Trophoblast cell (in vitro differentiated cells and primary cell): Measurements from ENCODE around the gene DIPK2B.
A peak's percentile ranks its signal among the peaks of the same experiment; 100 is the strongest.

ENCODE experiments used
- DNase-seq, 2 donors: peaks; one replicate each; pipeline ENCODE4 v3.0.0-alpha.2; 2016
- H2AFZ ChIP-seq: 2 replicates; pipeline ENCODE4 v1.6.1; 2013; ENCODE audit warnings: low read length, moderate library complexity, mild to moderate bottlenecking; ENCODE audit not compliant: insufficient read depth, poor library complexity
- H2AK5ac ChIP-seq: 2 replicates; pipeline ENCODE4 v1.6.1; 2013; ENCODE audit warnings: mild to moderate bottlenecking, low read length
- H2BK120ac ChIP-seq: 2 replicates; pipeline ENCODE4 v1.6.1; 2013; ENCODE audit warnings: low read length, mild to moderate bottlenecking, moderate library complexity; ENCODE audit not compliant: insufficient read depth, poor library complexity
- H2BK12ac ChIP-seq: 2 replicates; pipeline ENCODE4 v1.6.1; 2013; ENCODE audit warnings: mild to moderate bottlenecking, low read length, moderate library complexity
- H2BK5ac ChIP-seq: 2 replicates; pipeline ENCODE4 v1.6.1; 2013; ENCODE audit warnings: low read length, low read depth, moderate library complexity, mild to moderate bottlenecking; ENCODE audit not compliant: poor library complexity
- H3K14ac ChIP-seq: 2 replicates; pipeline ENCODE4 v1.6.1; 2013; ENCODE audit warnings: mild to moderate bottlenecking, low read length
- H3K18ac ChIP-seq: 2 replicates; pipeline ENCODE4 v1.6.1; 2013; ENCODE audit warnings: mild to moderate bottlenecking, low read length
- H3K23ac ChIP-seq: 2 replicates; pipeline ENCODE4 v1.6.1; 2013; ENCODE audit warnings: low read length
- H3K27ac ChIP-seq: 2 replicates; pipeline ENCODE4 v1.5.1; 2013; ENCODE audit warnings: low read depth, mild to moderate bottlenecking, inconsistent platforms, low read length, moderate library complexity
- H3K27me3 ChIP-seq: 2 replicates; pipeline ENCODE4 v1.6.1; 2013; ENCODE audit warnings: inconsistent platforms, mild to moderate bottlenecking, low read length, moderate library complexity; ENCODE audit not compliant: insufficient read depth
- H3K36me3 ChIP-seq, 2 experiments: 1 replicate in 1 of 2; 2 replicates in 1 of 2; pipeline ENCODE4 v1.6.1; 2013; ENCODE audit warnings: low read length in 2 of 2, mild to moderate bottlenecking in 2 of 2, moderate library complexity in 1 of 2; ENCODE audit not compliant: insufficient read depth in 2 of 2, control insufficient read depth in 1 of 2
- H3K4ac ChIP-seq: 2 replicates; pipeline ENCODE4 v1.6.1; 2013; ENCODE audit warnings: low read depth, mild to moderate bottlenecking, low read length, moderate library complexity
- H3K4me1 ChIP-seq, 2 experiments: 1 replicate in 1 of 2; 2 replicates in 1 of 2; pipeline ENCODE4 v1.6.1; 2013; ENCODE audit warnings: low read length in 2 of 2, mild to moderate bottlenecking in 2 of 2, moderate library complexity in 1 of 2; ENCODE audit not compliant: insufficient read depth in 2 of 2, control insufficient read depth in 1 of 2
- H3K4me2 ChIP-seq: 2 replicates; pipeline ENCODE4 v1.6.1; 2013; ENCODE audit warnings: inconsistent platforms, mild to moderate bottlenecking, low read length, moderate library complexity
- H3K4me3 ChIP-seq: 2 replicates; pipeline ENCODE4 v1.5.1; 2013; ENCODE audit warnings: mild to moderate bottlenecking, low read depth, low read length, inconsistent platforms
- H3K79me1 ChIP-seq: one replicate; pipeline ENCODE4 v1.6.1; 2013; ENCODE audit warnings: low read length
- H3K79me2 ChIP-seq: 2 replicates; pipeline ENCODE4 v1.6.1; 2013; ENCODE audit warnings: low read length, mild to moderate bottlenecking; ENCODE audit not compliant: control insufficient read depth, insufficient read depth, poor library complexity
- H3K9ac ChIP-seq: 2 replicates; pipeline ENCODE4 v1.6.1; 2013; ENCODE audit warnings: mild to moderate bottlenecking, low read length
- H3K9me3 ChIP-seq: 2 replicates; pipeline ENCODE4 v1.6.1; 2013; ENCODE audit warnings: low read depth, mild to moderate bottlenecking, control low read depth, inconsistent platforms, low read length; ENCODE audit not compliant: insufficient read depth
- H4K12ac ChIP-seq: 2 replicates; pipeline ENCODE4 v1.6.1; 2013; ENCODE audit warnings: low read depth, mild to moderate bottlenecking, low read length, moderate library complexity
- H4K8ac ChIP-seq: 2 replicates; pipeline ENCODE4 v1.6.1; 2013; ENCODE audit warnings: low read depth, mild to moderate bottlenecking, low read length, moderate library complexity
- H4K91ac ChIP-seq: one replicate; pipeline ENCODE4 v1.6.1; 2013; ENCODE audit warnings: low read depth, mild to moderate bottlenecking, low read length, moderate library complexity
- WGBS: extraction: QIAGEN DNeasy Blood & Tissue Kit; methylation state at CpG from one replicate; pipeline ENCODE4 v1.1.7; 2013; ENCODE audit warnings: missing lambda C conversion rate; ENCODE audit not compliant: insufficient read length, insufficient coverage; ENCODE audit errors: extremely low coverage; 5-methylcytosine and 5-hydroxymethylcytosine counted together

Gene DIPK2B

DNA sequence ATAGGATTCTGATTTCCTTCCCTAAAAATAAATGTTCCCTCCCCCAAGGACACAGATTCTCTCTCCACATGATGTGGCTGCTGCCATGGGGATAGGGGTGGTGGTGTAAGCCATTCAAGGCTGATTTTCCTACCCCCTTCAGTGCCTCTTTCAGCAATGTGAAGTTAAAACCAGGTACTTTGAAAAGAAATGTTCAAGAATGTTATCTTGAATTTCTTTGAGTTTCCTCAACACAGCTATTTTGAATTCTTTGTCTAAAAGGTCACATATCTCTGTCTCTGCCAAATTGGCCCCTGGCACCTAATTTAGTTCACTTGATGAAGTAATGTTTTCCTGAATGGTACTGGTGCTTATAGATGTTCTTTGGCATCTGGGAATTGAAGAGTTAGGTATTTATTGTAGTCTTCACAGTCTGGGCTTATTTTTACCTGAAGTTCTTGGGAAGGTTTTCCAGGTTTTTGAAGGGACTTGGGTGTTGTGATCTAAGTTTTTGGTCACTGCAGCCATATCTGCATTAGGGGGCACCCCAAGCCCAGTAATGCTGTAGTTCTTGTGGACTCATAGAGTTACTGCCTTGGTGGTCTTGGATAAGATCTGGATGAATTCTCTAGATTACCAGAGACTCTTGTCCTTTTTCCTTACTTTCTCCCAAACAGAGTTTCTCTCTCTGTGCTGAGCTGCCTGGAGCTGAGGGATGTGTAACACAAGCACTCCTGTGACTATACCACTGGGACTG lies 7.6 kb upstream of the DIPK2B start:
- no peak overlapping the region for H3K4ac ChIP-seq
- no peak overlapping the region for H4K91ac ChIP-seq
- H3K27ac ChIP-seq, result no peak overlapping the region
- H3K36me3 ChIP-seq, result no peaks in the 10 kb centered on the region
- H3K18ac ChIP-seq, result no peak overlapping the region
- H3K79me1 ChIP-seq, result no peaks in the 10 kb centered on the region
- no peak overlapping the region for H3K14ac ChIP-seq
- H3K4me3 ChIP-seq, result no peak overlapping the region
- no peak overlapping the region for H3K9ac ChIP-seq
- no peaks in the 10 kb centered on the region for H3K9me3 ChIP-seq
- H2BK5ac ChIP-seq, result no peak overlapping the region
- H2BK12ac ChIP-seq, result no peak overlapping the region
- no peak overlapping the region for H3K4me2 ChIP-seq
- H2AFZ ChIP-seq, result no peak overlapping the region
- peak in 1 of 2 donors; percentile 55 for DNase-seq
- no peak overlapping the region for H2AK5ac ChIP-seq
- no peaks in the 10 kb centered on the region for H3K27me3 ChIP-seq
- H2BK120ac ChIP-seq, result no peak overlapping the region
- H3K4me1 ChIP-seq, result no peaks in the 10 kb centered on the region
- no peak overlapping the region for H4K12ac ChIP-seq
- no peak overlapping the region for H3K23ac ChIP-seq
- no peak overlapping the region for H4K8ac ChIP-seq
- no peaks in the 10 kb centered on the region for H3K79me2 ChIP-seq

DNA sequence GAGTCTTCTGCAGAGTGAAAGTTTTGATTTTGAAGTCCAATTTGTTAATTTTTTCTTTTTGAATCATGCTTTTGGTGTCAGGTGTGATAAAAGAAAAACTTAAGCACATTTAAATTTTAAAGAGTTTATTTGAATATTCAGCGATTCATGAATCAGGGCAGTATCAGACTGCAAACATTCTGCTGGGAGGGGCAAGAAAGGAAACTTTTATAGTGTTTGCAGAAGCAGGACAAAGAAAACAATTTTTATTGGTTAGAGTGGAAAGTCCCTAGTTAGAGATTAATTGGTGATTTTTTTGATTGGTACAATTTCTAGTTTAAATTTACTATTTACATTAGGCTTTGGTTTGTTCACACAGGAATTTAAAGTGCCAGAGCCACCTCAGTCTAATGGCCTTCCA lies 1.5 kb upstream of the DIPK2B start:
- Histone ChIP-seq H2AFZ (no peak overlapping the region), H3K27ac (no peak overlapping the region), H3K23ac (no peak overlapping the region), H4K8ac (no peak overlapping the region), H3K9me3 (no peaks in the 10 kb centered on the region), H3K27me3 (no peaks in the 10 kb centered on the region), H3K18ac (no peak overlapping the region), H3K4me1 (no peaks in the 10 kb centered on the region), H2AK5ac (no peak overlapping the region), H4K91ac (no peak overlapping the region), H3K4me2 (no peak overlapping the region), H3K36me3 (no peaks in the 10 kb centered on the region), H4K12ac (no peak overlapping the region), H2BK5ac (no peak overlapping the region), H3K79me2 (no peaks in the 10 kb centered on the region), H2BK120ac (no peak overlapping the region), H3K14ac (no peak overlapping the region), H3K4me3 (no peak overlapping the region), H3K4ac (no peak overlapping the region), H2BK12ac (no peak overlapping the region), H3K9ac (no peak overlapping the region), H3K79me1 (no peaks in the 10 kb centered on the region)
- DNase-seq, result no peak
- no CpG with 5 or more reads among the region's 1 CpG for WGBS

- Histone ChIP-seq H3K4ac (no peak overlapping the region), H2BK5ac (no peak overlapping the region), H3K9me3 (no peaks in the 10 kb centered on the region), H3K4me3 (no peak overlapping the region), H3K23ac (no peak overlapping the region), H2AK5ac (no peak overlapping the region), H3K36me3 (no peaks in the 10 kb centered on the region), H3K18ac (no peak overlapping the region), H3K14ac (no peak overlapping the region), H3K4me2 (no peak overlapping the region), H3K27me3 (no peaks in the 10 kb centered on the region), H3K9ac (no peak overlapping the region), H3K27ac (no peak overlapping the region), H4K12ac (no peak overlapping the region), H2BK120ac (no peak overlapping the region), H2BK12ac (no peak overlapping the region), H4K8ac (no peak overlapping the region), H3K79me1 (no peaks in the 10 kb centered on the region), H4K91ac (no peak overlapping the region), H2AFZ (no peak overlapping the region), H3K4me1 (no peaks in the 10 kb centered on the region), H3K79me2 (no peaks in the 10 kb centered on the region)
- no CpG with 5 or more reads among the region's 4 CpGs for WGBS
- no peak for DNase-seq
Measured at GRCh38 chrX:45198706-45199105, 2.0 kb downstream of the DIPK2B start.

GRCh38 chrX:45198301-45198700 lies 2.4 kb downstream of the DIPK2B start:
- Histone ChIP-seq H3K4me3 (no peak overlapping the region), H3K79me1 (no peaks in the 10 kb centered on the region), H3K18ac (no peak overlapping the region), H3K14ac (no peak overlapping the region), H4K8ac (no peak overlapping the region), H3K9ac (no peak overlapping the region), H4K12ac (no peak overlapping the region), H2AK5ac (no peak overlapping the region), H3K23ac (no peak overlapping the region), H2BK12ac (no peak overlapping the region), H3K9me3 (no peaks in the 10 kb centered on the region), H4K91ac (no peak overlapping the region), H2AFZ (no peak overlapping the region), H3K79me2 (no peaks in the 10 kb centered on the region), H2BK5ac (no peak overlapping the region), H3K27me3 (no peaks in the 10 kb centered on the region), H3K4ac (no peak overlapping the region), H3K4me1 (no peaks in the 10 kb centered on the region), H2BK120ac (no peak overlapping the region), H3K4me2 (no peak overlapping the region), H3K27ac (no peak overlapping the region), H3K36me3 (no peaks in the 10 kb centered on the region)
- WGBS, result no CpG with 5 or more reads among the region's 3 CpGs
- DNase-seq, result no peak
